ENCODE data around the gene ARMS2. TPM values are rescaled to one million over a fixed set of nuclear protein-coding genes. Genes with fewer than 3 reads are reported as not detected.

The ARMS2 gene
- total RNA-seq, 1 donor from 2014 or later, result not detected

- H4K20me1 ChIP-seq (ENCODE audit: insufficient read depth, low read length), result peaks cover 47% of the 10 kb centered on the region
- H3K9ac ChIP-seq (ENCODE audit: low read length), result peak overlapping the region; percentile 74
- no peak for FAIRE-seq
- Mint-ChIP-seq H3K27me3 (ENCODE audit: low read depth, unreplicated experiment) (peaks cover 45% of the 10 kb centered on the region), H3K4me3 (ENCODE audit: unreplicated experiment) (peak overlapping the region; percentile 87), H3K36me3 (ENCODE audit: low read depth, unreplicated experiment) (peaks cover 12% of the 10 kb centered on the region), H3K27ac (ENCODE audit: unreplicated experiment) (no peak overlapping the region), H3K4me1 (ENCODE audit: low read depth, unreplicated experiment) (peaks cover 18% of the 10 kb centered on the region), H3K9me3 (ENCODE audit: unreplicated experiment) (no peaks in the 10 kb centered on the region)
- no peak for DNase-seq (ENCODE audit: low read depth)
- no peak overlapping the region for H2AFZ ChIP-seq (ENCODE audit: low read depth, low read length)
- peaks cover 23% of the 10 kb centered on the region for H3K79me2 ChIP-seq (ENCODE audit: insufficient read depth, low read length)
- peaks cover 5% of the 10 kb centered on the region for H3K27me3 ChIP-seq (ENCODE audit: insufficient read depth, low read length)
- peaks cover 29% of the 10 kb centered on the region for H3K4me1 ChIP-seq (ENCODE audit: insufficient read depth, low read length)
- TF ChIP-seq CTCF (IDR thresholded peaks at IDR 0.05; ENCODE audit: insufficient read depth, low read depth, low read length) (no peak), EZH2 (IDR thresholded peaks at IDR 0.05; ENCODE audit: insufficient read depth, low read length) (no peak)
- H3K4me3 ChIP-seq (ENCODE audit: insufficient read depth, low read depth, low read length), result peak overlapping the region; percentile 74
- no peak overlapping the region for H3K27ac ChIP-seq (ENCODE audit: low read depth, low read length)
- peak overlapping the region; percentile 94 for H3K4me2 ChIP-seq (ENCODE audit: low read length)
- no peaks in the 10 kb centered on the region for H3K36me3 ChIP-seq (ENCODE audit: insufficient read depth, low read length)
- H3K9me3 ChIP-seq (ENCODE audit: insufficient read depth, low read depth, low read length), result no peaks in the 10 kb centered on the region
Measured at GRCh38 chr10:122463466-122464249, 9.2 kb downstream of the ARMS2 start.

GRCh38 chr10:122464250-122464510 is 9.7 kb downstream of the ARMS2 start:
- H3K27me3 ChIP-seq (ENCODE audit: insufficient read depth, low read length), result peaks cover 5% of the 10 kb centered on the region
- H3K36me3 ChIP-seq (ENCODE audit: insufficient read depth, low read length), result no peaks in the 10 kb centered on the region
- TF ChIP-seq EZH2 (IDR thresholded peaks at IDR 0.05; ENCODE audit: insufficient read depth, low read length) (no peak), CTCF (IDR thresholded peaks at IDR 0.05; ENCODE audit: insufficient read depth, low read depth, low read length) (no peak)
- H3K9me3 ChIP-seq (ENCODE audit: insufficient read depth, low read depth, low read length), result no peaks in the 10 kb centered on the region
- peaks cover 23% of the 10 kb centered on the region for H3K79me2 ChIP-seq (ENCODE audit: insufficient read depth, low read length)
- no peak overlapping the region for H3K4me3 ChIP-seq (ENCODE audit: insufficient read depth, low read depth, low read length)
- peaks cover 12% of the 10 kb centered on the region for H3K36me3 Mint-ChIP-seq (ENCODE audit: low read depth, unreplicated experiment)
- peaks cover 22% of the 10 kb centered on the region for H3K4me1 Mint-ChIP-seq (ENCODE audit: low read depth, unreplicated experiment)
- H4K20me1 ChIP-seq (ENCODE audit: insufficient read depth, low read length), result peaks cover 47% of the 10 kb centered on the region
- FAIRE-seq (no peak), DNase-seq (ENCODE audit: low read depth) (no peak)
- no peak overlapping the region for H3K9ac ChIP-seq (ENCODE audit: low read length)
- no peak overlapping the region for H2AFZ ChIP-seq (ENCODE audit: low read depth, low read length)
- no peak overlapping the region for H3K4me2 ChIP-seq (ENCODE audit: low read length)
- H3K27me3 Mint-ChIP-seq (ENCODE audit: low read depth, unreplicated experiment), result peaks cover 44% of the 10 kb centered on the region
- no peak overlapping the region for H3K27ac Mint-ChIP-seq (ENCODE audit: unreplicated experiment)
- H3K27ac ChIP-seq (ENCODE audit: low read depth, low read length), result no peak overlapping the region
- H3K4me3 Mint-ChIP-seq (ENCODE audit: unreplicated experiment), result no peak overlapping the region
- no peaks in the 10 kb centered on the region for H3K9me3 Mint-ChIP-seq (ENCODE audit: unreplicated experiment)
- peaks cover 32% of the 10 kb centered on the region for H3K4me1 ChIP-seq (ENCODE audit: insufficient read depth, low read length)

GRCh38 chr10:122464586-122464985 is 10.1 kb downstream of the ARMS2 start:
- no peaks in the 10 kb centered on the region for H3K9me3 Mint-ChIP-seq (ENCODE audit: unreplicated experiment)
- no peaks in the 10 kb centered on the region for H3K9me3 ChIP-seq (ENCODE audit: insufficient read depth, low read depth, low read length)
- no peak overlapping the region for H3K4me2 ChIP-seq (ENCODE audit: low read length)
- no peak overlapping the region for H2AFZ ChIP-seq (ENCODE audit: low read depth, low read length)
- peaks cover 23% of the 10 kb centered on the region for H3K79me2 ChIP-seq (ENCODE audit: insufficient read depth, low read length)
- DNase-seq (ENCODE audit: low read depth), result no peak
- no peak overlapping the region for H3K4me3 ChIP-seq (ENCODE audit: insufficient read depth, low read depth, low read length)
- no peak overlapping the region for H3K27ac ChIP-seq (ENCODE audit: low read depth, low read length)
- TF ChIP-seq EZH2 (IDR thresholded peaks at IDR 0.05; ENCODE audit: insufficient read depth, low read length) (no peak), CTCF (IDR thresholded peaks at IDR 0.05; ENCODE audit: insufficient read depth, low read depth, low read length) (no peak)
- H3K4me1 Mint-ChIP-seq (ENCODE audit: low read depth, unreplicated experiment), result peaks cover 19% of the 10 kb centered on the region
- no peak overlapping the region for H3K9ac ChIP-seq (ENCODE audit: low read length)
- no peaks in the 10 kb centered on the region for H3K36me3 ChIP-seq (ENCODE audit: insufficient read depth, low read length)
- peaks cover 5% of the 10 kb centered on the region for H3K27me3 ChIP-seq (ENCODE audit: insufficient read depth, low read length)
- peaks cover 12% of the 10 kb centered on the region for H3K36me3 Mint-ChIP-seq (ENCODE audit: low read depth, unreplicated experiment)
- no peak overlapping the region for H3K27ac Mint-ChIP-seq (ENCODE audit: unreplicated experiment)
- FAIRE-seq, result no peak
- H3K4me1 ChIP-seq (ENCODE audit: insufficient read depth, low read length), result peaks cover 34% of the 10 kb centered on the region
- H4K20me1 ChIP-seq (ENCODE audit: insufficient read depth, low read length), result peaks cover 47% of the 10 kb centered on the region
- H3K27me3 Mint-ChIP-seq (ENCODE audit: low read depth, unreplicated experiment), result peaks cover 44% of the 10 kb centered on the region
- no peak overlapping the region for H3K4me3 Mint-ChIP-seq (ENCODE audit: unreplicated experiment)
